ENCODE measurements around the gene NTRK1.

The NTRK1 gene

GRCh38 chr1:156839426-156840109 is 21.1 kb upstream of the NTRK1 start:
- no peaks in the 10 kb centered on the region for H3K36me3 ChIP-seq (ENCODE audit: control insufficient read depth, insufficient read depth, low read length)
- no peak for DNase-seq (ENCODE audit: extremely low read depth, insufficient read length)
- no peak overlapping the region for H3K4me3 ChIP-seq (replicated peaks; ENCODE audit: low read depth, low read length)
- H3K27me3 ChIP-seq (replicated peaks; ENCODE audit: control insufficient read depth, insufficient read depth, low read length), result no peaks in the 10 kb centered on the region; the same call in none of the 2 replicates
- no peak for TF ChIP-seq CTCF (IDR thresholded peaks at IDR 0.05; ENCODE audit: insufficient read depth, low read length, poor library complexity, severe bottlenecking)

GRCh38 chr1:156840186-156840897 is 20.3 kb upstream of the NTRK1 start:
- TF ChIP-seq CTCF (IDR thresholded peaks at IDR 0.05; ENCODE audit: insufficient read depth, low read length, poor library complexity, severe bottlenecking), result no peak
- Histone ChIP-seq H3K4me3 (replicated peaks; ENCODE audit: low read depth, low read length) (no peak overlapping the region), H3K36me3 (ENCODE audit: control insufficient read depth, insufficient read depth, low read length) (no peaks in the 10 kb centered on the region), H3K27me3 (replicated peaks; ENCODE audit: control insufficient read depth, insufficient read depth, low read length) (peaks cover 2% of the 10 kb centered on the region)
- DNase-seq (ENCODE audit: extremely low read depth, insufficient read length), result no peak

- no peak overlapping the region for H3K4me3 ChIP-seq (replicated peaks; ENCODE audit: low read depth, low read length)
- H3K36me3 ChIP-seq (ENCODE audit: control insufficient read depth, insufficient read depth, low read length), result no peaks in the 10 kb centered on the region
- peaks cover 2% of the 10 kb centered on the region for H3K27me3 ChIP-seq (replicated peaks; ENCODE audit: control insufficient read depth, insufficient read depth, low read length)
- no peak for DNase-seq (ENCODE audit: extremely low read depth, insufficient read length)
- no peak for TF ChIP-seq CTCF (IDR thresholded peaks at IDR 0.05; ENCODE audit: insufficient read depth, low read length, poor library complexity, severe bottlenecking)
Measured at GRCh38 chr1:156840898-156841279, 19.8 kb upstream of the NTRK1 start.

- H3K27me3 ChIP-seq (replicated peaks; ENCODE audit: control insufficient read depth, insufficient read depth, low read length), result peaks cover 2% of the 10 kb centered on the region
- no peak overlapping the region for H3K4me3 ChIP-seq (replicated peaks; ENCODE audit: low read depth, low read length)
- no peaks in the 10 kb centered on the region for H3K36me3 ChIP-seq (ENCODE audit: control insufficient read depth, insufficient read depth, low read length)
- no peak for DNase-seq (ENCODE audit: extremely low read depth, insufficient read length)
- no peak for TF ChIP-seq CTCF (IDR thresholded peaks at IDR 0.05; ENCODE audit: insufficient read depth, low read length, poor library complexity, severe bottlenecking)
Measured at GRCh38 chr1:156841295-156841855, 19.3 kb upstream of the NTRK1 start.

GRCh38 chr1:156842618-156843300 is 17.9 kb upstream of the NTRK1 start:
- no peak for TF ChIP-seq CTCF (IDR thresholded peaks at IDR 0.05; ENCODE audit: insufficient read depth, low read length, poor library complexity, severe bottlenecking)
- DNase-seq (ENCODE audit: extremely low read depth, insufficient read length), result no peak
- H3K27me3 ChIP-seq (replicated peaks; ENCODE audit: control insufficient read depth, insufficient read depth, low read length), result peaks cover 2% of the 10 kb centered on the region
- no peaks in the 10 kb centered on the region for H3K36me3 ChIP-seq (ENCODE audit: control insufficient read depth, insufficient read depth, low read length)
- H3K4me3 ChIP-seq (replicated peaks; ENCODE audit: low read depth, low read length), result no peak overlapping the region

Measured in GM06990 (cell line).